ENCODE data around the gene ZBTB45.

ZBTB45 gene

DNA sequence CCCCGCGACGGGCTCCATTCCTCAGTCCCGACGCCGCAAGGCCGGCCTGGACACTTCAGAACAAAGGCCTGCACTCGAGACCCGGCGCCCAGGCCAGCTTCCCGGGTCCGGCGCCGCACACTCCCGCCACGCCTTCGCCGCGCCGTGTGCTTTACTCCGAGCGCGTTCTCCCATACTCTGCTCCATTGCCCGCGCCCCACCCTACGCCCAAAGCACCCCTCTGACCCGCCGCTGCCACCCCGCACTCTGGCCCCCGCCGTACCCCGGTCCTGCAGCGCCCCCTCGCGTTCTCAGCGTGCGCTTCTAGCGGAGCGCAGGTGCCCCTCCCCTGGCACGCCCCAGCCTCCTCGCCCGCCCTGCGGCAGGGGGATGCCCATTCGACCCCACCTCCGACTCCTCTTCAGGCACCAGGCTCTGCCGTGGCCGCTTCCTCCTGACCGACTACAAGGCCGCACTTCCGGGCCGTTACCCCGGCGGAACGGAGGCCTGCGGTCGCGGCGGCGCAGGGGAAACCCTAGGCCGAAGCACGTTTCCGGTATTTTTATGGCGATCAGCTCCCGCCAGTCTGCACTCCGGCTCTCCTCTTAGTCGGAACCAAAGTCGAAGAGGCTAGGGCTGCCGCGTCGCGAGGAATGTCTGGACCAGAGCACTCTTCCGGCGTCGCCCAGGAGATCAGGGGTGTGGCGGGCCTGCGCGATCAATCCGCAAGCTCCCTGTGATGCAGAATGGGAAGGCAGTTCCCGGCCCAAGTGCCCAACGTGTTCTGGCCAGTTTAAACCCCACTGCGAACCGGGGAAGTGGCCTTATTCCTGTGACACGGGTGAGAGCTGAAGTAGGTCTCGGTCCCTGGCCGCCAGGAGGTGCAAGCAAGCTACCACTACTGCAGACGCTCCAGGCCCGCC, at the start of gene ZBTB45:
Gene ZBTB45, minus strand, starts transcription at position 456 of the 902 bp plus-strand sequence. CDS start 2,137 bp downstream, outside the sequence.
- peak; percentile 89 for DNase-seq

GRCh38 chr19:58568453-58569130, 49.0 kb upstream of the ZBTB45 start:
- no peak for DNase-seq

DNA sequence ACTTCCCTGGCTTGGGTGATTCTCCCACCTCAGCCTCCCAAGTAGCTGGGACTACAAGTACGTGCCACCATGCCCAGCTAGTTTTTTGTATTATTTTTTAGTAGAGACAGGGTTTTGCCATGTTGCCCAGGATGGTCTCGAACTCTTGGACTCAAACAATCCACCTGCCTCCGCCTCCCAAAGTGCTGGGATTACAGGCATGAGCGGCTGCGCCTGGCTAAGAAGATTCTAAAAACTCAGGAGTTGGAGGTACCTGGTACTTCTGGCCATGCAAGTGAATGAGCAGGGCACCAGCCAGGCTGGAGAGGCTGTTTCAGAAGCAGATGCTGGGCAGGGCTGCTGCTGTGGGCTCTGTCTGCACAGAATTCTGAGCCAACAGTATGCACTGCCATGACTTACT, 47.4 kb upstream of the ZBTB45 start:
- DNase-seq = no peak

DNA sequence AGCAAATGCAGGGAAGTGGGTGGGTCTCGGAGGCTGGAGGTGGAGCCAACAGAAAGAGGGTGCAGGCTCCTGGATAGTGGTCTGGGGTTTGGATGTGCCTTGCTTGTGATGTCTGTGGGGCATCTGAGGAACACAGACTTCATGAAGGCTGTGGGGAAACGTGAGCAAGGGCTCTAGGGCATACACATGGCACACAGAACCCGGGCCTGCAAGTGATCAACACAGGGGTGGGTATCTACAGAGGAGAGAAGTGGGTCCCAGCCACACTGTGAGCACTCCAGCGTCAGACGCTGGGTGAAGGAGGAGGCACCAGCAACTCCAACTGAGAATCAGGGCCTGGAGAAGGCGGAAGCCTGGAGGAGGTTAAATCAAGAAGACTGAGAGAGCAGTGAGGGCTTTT, 44.2 kb upstream of the ZBTB45 start:
- no peak for DNase-seq

- DNase-seq = no peak
Observed at GRCh38 chr19:58563034-58563573, 43.5 kb upstream of the ZBTB45 start.

GRCh38 chr19:58562122-58563033, 42.8 kb upstream of the ZBTB45 start:
- DNase-seq = no peak

DNA sequence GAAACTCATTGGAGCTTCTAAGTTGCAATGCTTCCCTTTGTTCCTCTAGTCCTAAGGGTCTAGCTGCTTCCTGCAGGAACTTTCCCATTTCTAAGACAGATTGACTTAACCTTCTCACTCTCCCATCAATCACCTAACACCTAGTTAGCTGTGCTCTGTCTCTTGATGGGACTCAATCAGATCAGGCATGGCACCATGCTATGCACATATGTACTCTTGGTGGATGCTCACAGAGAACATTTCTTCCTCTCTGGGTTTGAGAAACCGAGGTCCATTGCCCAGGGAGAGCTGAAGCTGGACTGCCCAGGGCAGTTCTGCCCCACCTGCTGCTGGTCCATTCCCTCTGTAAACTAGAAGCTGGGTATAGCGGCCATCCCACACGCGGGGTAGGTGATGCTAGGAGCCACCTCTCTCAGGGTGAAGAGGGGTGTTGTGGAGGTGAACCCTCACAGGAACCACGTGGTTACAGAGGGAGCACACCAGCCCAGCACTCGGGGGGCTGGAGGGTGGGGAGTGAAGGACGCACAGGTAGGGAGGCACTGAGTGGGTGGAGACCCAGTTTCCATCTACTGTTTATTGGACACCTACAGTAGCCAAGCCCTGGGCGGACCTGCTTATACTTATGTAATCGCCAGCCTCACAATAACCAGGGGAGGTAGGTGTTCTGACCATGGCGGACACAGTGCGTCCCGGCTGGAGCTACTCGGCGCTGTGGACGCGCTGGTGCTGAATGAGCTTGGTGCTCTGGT, 41.9 kb upstream of the ZBTB45 start:
- DNase-seq = no peak

GRCh38 chr19:58560921-58561320, 41.3 kb upstream of the ZBTB45 start:
- DNase-seq = no peak

DNA sequence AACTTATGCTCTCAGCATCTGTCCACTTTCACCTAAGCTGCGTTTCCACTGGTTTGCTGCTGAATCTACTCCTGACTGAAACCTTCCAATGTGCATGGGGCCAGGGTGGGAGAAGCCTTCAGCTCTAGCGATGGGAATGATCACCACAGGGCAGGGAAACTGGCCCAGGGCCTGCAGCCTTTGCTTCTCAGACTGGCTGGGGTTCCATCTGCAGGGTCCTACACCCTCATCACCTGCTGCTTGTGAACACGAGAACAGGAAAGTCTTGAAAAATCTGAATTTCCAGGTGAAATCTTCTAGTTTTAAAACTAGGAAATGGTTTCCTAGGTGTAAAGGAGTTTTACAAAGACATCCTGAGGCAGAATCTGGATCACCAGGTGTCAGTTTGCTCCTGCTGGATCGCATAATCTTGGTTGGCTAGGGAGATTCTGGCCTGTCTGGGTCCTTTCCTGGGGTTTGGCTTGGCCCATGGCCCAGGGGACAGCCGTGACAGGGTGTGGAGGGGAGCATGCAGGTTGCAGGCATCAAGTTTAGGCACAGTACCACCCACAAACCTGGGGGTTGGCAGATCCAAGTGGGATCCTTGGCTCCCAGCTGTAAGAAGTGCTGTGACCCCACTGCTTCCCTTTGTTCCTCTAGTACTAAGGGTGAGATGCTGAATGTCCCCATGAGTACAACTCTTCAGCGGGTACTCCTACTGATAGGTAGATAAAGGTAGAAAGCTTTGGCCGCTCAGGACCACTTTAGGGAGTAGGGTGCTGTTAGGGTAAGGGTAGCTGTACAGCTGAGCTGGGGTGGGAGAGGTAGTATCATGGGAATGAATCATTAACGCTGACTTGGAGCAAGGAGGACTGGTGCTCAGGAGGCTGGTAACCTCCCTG, 40.6 kb upstream of the ZBTB45 start:
- no peak for DNase-seq

GRCh38 chr19:58559275-58560006, 39.8 kb upstream of the ZBTB45 start:
- DNase-seq = peak; percentile 51

- peak; percentile 100 for DNase-seq
Observed at GRCh38 chr19:58558623-58559274, 39.1 kb upstream of the ZBTB45 start.

DNA sequence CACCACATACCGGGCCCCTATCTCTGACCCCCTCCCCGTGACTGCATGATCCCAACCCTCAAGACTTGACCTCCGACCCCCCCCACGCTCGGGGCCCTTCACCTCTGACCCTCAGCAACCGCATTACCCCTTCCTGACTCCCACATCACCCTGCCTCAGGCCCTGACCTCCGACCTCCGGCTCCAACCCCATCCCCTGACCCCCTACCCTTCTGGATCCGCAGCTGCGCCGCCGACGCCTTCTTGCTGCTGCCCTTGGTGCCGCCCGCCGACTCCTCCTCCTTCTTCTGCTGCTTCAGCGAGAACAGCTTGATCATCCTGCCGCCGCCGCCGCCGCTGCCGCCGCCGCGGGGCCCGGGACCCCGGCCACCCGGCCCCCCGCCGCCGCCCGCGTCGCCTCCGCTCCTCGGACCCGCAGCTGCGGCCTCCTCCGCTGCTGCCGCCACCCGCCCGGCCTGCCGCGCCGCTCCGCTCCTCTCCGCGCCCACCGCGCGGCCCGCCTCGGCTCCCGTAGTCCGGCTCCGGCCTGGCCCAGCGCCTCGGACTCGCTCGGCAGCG, 38.5 kb upstream of the ZBTB45 start, which contains the start of gene UBE2M:
Gene UBE2M, minus strand, starts transcription at position 546 of the 557 bp plus-strand sequence. Its CDS starts 230 bp downstream, at position 316.
- DNase-seq = peak; percentile 72

- no peak for DNase-seq
Observed at GRCh38 chr19:58557221-58558065, 37.8 kb upstream of the ZBTB45 start.

DNA sequence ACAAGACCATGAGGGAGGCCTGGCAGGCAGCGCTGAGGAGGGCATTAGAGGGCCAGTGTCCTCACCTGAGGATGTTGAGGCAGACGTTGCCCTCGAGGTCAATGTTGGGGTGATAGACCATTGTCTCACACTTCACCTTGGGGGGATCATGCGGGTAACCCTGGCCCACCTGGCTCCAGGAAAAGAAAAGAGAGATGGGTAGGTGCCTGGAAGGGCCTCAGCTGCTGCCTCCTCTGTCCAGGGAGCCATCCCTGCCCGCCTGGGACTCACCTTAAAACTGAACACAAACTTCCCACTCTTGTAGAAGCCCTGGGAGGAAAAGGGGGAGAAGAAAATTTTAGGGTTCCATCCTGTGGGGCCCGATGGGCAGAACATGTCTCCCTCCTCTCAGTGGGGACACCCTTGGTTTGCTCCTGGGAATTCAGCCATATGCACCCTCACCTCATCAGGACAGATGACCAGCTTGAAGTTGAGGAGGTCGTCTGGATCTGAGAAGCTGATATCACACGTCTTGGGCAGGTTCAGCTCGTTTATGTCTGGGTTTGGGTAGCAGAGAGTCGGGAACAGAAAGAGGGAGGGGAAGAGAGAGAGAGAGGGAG, 37.1 kb upstream of the ZBTB45 start:
- DNase-seq = no peak

- no peak for DNase-seq
Observed at GRCh38 chr19:58555920-58556621, 36.5 kb upstream of the ZBTB45 start.

DNA sequence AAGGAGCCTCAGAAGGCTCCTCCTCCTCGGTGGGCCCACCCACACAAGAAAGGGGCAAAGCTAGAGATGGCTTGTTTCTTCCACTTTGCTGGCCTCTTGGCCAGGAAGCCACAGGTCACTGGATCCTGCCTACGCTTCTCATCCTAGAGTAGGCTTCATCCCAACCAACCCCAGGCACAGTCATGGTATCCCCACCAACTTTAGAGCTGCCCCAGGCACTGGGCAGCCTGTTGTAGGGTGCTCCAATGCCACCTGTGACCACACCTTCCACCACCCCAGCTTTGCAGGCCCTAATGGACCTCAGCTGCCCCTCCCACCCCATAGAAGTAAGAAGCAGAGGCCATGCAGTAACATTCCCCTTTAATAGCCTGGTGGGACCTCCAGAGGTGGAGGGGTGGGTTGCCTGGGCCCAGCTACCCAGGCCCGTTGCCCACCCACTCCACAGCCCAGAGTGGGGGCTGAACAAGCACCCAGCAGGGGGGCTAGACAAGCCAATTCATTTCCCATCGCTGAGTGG, 35.8 kb upstream of the ZBTB45 start:
- no peak for DNase-seq

All from activated naive CD4-positive, alpha-beta T cell treated with anti-CD3 and anti-CD28 coated beads, Interleukin-2, amount 50 U/mL, for 16 hours (primary cell).